ENCODE data around the gene ANTXR1.

ANTXR1 gene

DNA sequence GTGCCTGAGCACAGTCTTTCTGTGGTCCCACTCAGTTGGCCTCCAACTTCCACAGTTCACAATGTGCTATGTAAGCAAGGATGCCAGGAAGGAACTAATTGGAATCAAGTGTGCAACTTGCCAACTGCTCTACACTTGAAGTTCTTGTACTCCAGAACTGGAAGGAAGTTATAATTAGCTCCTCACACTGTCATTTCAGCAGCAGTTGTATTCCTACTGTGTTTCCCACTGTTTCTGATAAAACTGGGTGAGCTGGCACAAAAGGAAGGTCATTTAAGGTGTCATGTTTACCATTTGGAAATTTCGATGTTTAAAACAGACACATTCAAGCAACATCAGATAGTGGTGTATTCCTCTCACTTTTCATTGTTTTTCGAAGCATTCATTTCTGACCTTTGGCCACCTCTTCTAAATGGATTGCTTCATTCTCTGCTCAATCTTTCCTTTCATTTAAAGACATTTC lies 84.2 kb downstream of the ANTXR1 start:
- DNase-seq (ENCODE audit: low read depth in 2 of 2): no peak

DNA sequence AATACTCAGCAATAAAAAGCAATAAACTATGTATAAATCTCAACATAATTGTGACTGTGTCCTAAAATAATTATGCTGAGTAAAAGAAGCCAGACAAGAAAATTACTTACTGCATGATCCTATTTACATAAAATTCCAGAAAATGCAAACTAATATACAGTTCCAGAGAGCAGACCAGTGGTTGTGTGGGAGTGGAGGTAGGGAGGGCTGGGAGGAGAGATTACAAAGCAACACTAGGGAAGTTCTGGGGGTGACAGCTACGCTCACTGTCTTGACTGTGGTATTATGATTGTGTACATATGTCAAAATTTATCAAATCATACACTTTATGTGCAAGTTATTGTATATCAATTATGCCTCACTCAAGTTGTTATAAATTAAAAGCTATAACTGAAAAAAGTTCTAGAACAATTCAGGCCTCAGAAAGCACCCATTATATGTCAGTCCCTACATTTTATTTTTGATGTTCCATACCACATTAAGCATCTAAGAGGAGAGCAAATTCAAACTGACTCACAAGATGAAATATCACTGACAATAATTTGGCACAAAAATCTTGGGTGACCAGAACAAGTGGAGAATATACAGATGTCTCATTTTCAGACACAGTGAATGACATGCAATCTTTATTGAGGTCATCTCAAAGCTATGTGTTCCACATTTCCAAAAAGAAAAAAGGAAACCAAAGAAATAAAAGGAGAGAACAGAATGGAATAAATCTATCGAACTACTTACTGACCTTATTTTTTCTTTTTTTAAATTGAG lies 85.1 kb downstream of the ANTXR1 start:
- no peak for DNase-seq (ENCODE audit: low read depth in 2 of 2)

DNA sequence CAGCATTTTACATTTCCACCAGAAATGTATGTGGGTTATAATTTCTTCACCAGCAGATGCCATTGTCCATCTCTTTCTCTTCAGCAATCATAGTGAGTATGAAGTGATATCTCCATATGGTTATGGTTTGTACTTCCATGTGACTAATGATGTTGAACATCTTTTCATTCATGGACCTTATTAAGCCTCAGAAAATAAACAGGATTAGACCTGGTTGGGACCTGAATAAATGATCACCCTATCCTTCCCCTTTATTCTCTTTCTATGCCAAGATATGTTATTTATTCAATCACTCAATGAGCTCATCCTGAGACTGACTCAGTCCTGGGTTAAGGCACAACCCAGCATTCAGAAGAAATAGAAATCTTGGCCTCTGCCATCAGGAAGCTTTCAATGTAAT lies 86.6 kb downstream of the ANTXR1 start:
- DNase-seq (ENCODE audit: low read depth in 2 of 2): no peak

DNA sequence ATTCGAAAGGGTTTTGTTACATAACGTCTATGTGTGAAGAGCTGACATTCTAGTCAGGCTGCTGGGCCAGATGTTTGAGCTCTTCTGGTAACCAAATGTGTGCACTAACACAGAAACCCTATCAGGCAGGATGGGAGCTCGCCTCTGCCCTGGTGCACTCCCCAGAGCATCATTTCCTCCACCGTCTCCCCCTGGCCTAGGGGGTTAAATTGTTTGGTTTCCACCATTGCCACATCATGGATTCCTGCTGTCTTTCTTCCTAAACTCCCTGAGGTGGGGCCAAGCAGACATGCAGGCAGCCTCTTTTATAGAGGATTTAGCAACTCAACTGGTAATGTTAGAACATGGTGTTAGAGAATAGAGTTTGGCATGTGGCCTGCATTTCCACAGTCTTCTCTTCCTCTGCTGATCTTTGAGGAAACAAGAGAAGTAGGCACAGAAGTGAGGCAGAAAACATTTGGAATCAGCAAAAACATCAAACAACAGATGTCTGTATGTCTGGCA lies 87.3 kb downstream of the ANTXR1 start:
- DNase-seq (ENCODE audit: low read depth in 2 of 2): no peak

DNA sequence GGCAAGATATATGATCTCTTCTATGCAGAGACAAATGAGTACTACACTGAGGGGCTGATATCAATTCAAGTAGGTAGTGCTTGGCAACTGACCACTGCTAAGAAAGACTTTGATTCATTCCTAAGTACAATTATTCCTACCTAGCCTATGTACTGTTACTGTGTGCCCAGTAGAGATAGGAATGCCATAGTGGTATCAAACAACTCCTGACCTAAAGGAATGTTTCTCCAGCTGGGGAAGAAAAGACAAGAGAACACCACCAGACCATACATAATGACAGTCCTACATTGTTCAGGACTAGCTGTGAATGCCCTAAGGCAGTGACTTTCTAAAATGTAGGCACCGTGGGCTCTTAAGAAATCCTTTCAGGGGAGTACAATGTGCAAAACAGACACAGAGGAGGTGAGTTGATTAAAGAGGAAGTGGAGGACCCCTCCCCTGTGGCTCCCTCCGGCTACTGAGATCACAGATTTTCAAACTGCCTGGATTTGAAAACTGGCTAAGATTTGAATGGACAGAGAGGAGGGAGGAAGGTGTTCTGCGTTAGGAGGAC lies 89.1 kb downstream of the ANTXR1 start:
- no peak for DNase-seq (ENCODE audit: low read depth in 2 of 2)

DNA sequence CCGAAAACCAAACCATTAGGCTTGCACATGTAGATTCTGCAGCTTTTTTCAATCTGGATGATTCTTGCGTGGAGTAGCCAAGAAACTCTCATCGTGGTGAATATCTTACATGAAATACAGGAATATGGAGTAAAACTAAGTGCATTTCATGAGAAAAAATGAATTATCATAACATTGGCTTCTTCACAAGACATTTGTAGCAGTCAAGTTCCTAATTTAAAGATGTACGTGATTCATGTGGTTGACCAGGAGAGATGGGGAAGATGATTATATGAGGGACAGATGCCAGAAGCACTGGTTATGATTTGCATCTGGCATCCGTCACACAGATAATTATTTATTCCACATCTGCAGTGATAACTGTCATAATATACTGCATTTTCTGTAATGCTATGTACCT lies 90.4 kb downstream of the ANTXR1 start:
- DNase-seq (ENCODE audit: low read depth in 2 of 2): no peak

DNA sequence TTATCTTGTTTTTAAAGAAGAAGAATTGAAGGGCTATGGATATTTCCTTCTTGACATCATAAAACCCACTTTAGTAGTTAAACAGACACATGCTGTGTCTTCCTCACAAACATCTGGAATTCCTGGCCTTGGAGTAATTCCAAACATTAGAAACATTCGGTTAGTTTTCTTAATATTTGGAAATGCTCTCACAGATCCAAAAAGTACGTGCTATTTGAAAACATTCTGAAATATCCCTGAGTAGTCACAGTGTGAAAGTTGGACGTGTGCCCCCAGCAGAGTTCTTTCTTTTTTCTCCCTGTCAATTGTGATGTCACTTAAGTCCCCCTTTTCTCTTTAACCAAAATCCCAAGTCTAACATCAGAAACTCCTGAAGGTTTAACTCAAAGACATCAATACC lies 91.3 kb downstream of the ANTXR1 start:
- DNase-seq (ENCODE audit: low read depth in 2 of 2): no peak

DNA sequence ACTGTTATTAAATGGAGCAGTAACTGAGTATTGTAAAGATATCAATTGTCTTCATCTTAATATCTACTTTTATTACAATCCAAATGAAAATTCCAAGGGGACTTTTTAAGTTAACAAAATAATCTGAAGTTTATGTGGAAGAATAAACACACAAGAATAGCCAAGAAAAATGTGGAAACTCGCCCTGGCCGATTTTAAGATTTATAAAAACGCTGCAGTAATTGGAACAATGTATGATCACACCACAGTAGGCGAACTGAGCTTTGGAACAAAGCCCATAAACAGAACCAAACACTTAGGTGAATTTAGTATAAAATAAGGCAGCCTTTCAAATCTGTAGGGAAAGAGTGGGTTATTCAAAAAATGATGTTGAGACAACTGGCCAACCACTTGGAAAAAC lies 96.3 kb downstream of the ANTXR1 start:
- DNase-seq (ENCODE audit: low read depth in 2 of 2): no peak

DNA sequence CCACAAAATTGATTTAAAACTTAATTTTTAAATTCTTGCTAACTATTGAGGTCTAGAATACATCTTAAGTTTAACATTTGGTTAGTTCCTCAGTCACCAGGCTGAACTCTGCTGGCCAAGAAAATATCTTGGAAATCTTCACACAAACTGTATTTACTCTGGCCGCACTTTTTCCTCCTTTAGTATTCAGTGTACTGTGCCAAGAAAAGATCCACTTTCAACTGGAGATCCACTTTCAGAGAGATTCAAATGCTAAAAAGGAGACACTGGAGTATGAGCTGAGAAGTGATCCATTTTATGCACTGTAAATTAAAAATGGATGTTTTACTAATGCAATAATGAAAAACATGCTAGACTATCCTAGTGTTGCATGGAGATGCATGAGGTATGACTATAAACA lies 98.1 kb downstream of the ANTXR1 start:
- no peak for DNase-seq (ENCODE audit: low read depth in 2 of 2)

DNA sequence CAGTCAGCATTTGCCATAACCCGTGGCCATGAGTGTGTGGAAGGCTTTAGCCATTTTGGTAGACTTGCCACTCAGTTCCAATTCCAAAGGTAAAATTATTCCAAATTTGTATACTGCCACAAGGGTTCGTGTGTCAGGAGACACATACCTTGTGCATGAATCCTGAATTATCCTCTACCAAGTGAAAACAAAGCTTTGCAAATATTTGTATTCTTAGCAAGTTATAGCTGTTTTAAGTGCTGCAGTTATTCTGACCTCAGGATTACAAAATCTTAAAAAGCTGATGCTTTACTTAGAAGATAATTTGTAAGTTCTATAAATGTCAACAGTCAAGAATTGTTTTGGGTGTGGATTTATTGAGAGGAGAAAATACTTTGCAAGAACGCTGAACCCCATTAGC lies 100.6 kb downstream of the ANTXR1 start:
- DNase-seq (ENCODE audit: low read depth in 2 of 2): no peak

DNA sequence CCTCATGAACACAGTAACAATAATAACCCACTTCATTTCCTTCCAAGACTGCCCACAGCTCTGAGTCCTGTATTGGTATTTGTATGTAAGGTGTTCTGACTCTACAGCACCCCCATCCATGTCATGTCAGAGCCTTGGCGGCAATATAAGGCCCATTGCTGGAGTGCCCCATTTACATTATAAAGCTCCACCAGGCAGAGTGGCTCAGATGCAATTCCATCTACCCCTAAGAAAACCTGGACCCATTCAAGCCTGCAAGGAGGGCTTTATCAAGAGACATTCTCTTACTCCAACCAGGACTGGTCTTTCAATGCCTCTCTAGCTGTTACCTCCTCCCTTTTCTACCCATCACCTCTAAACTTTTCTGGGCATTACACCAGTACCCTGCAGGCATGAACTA lies 101.6 kb downstream of the ANTXR1 start:
- DNase-seq (ENCODE audit: low read depth in 2 of 2): no peak

DNA sequence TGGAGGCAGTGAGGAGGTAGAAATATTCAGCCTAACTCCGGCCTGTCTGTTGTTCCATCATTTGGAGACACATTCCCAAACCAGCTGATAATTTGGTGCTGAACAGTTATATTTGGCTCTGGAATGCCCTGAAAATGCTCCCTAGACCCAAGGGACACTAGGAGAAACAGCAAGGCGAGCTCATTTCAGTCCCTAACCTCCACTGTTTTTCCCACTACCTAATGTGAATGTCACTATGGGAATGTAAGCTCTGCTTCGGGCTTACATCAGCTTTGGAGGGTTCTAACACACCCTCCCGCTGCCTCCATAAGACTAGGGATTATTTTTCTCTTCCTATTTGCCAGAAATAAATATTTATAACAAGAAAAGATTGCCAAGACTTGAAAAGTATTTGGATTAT lies 103.5 kb downstream of the ANTXR1 start:
- no peak for DNase-seq (ENCODE audit: low read depth in 2 of 2)

DNA sequence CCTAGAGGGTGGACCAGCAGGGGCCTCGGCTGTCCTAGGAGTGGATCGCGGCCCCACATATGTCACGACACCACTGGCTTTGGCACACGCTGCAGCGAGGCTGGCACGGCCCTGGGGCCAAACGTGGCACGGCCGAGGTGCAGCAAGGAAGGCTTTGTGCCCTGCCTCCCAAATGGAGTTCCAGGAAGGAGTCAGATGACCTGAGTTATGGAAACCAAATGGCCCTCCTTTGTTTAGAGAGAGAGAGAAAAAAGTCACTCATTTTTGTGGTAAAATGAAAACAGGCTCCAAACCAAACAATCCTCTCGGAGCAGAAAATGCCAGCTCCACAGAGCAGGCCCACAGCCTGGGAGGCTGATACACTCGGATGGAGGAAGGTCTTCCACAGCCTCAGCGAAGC lies 105.6 kb downstream of the ANTXR1 start:
- DNase-seq (ENCODE audit: low read depth in 2 of 2): no peak

DNA sequence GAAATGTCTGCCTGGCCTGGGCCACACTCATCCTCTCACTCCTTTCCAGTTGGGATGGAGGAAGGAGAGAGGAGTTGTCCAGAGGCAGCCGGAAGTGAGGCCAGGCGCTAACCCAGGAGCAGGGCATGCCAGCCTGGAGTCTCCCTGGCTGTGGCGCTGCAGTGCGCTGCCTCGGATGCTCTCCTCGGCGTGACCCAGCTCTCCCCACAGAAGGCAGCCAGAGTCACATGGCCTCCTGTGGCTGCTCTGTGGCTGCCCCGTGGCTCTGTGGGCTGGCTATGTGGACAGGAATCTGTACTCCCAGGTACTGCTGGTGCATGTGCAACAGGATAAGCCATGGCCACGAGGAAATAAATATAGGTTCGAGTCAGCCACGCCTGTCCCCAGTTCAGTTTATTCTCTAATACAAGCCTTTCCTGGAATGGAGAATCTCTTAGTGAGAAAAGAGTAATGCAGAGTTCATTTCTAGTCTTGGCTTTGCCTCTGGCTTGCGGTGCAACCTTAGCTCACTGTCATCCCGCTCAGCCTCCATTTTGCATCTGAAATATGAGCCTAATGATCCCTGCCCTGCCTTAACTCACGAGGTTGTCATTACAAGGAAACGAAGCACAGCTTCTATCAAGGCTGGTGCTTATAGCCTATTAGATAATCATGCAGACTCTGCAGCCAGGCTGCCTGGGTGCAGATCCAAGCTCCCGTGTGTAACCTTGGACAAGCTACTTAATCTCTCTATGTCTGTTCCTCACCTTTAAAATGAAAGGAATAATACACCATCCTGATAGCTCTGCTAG lies 106.3 kb downstream of the ANTXR1 start:
- no peak for DNase-seq (ENCODE audit: low read depth in 2 of 2)

DNA sequence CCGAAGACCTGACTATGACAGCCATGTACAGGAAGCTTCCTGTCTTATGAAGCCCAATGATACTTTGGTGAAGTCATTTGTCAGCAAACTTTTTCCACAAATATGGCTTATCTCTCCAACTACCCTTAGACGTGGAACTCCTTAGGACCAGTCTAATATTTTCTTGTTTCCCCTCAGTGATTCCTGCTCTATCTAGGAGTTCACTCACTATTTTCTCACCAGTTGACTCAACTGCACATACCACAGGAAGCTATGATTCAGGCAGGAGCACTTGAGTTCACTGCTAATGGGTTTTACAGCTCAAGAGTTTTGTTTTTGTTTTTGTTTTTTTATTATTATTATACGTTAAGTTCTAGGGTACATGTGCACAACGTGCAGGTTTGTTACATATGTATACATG lies 109.3 kb downstream of the ANTXR1 start:
- DNase-seq (ENCODE audit: low read depth in 2 of 2): no peak

DNA sequence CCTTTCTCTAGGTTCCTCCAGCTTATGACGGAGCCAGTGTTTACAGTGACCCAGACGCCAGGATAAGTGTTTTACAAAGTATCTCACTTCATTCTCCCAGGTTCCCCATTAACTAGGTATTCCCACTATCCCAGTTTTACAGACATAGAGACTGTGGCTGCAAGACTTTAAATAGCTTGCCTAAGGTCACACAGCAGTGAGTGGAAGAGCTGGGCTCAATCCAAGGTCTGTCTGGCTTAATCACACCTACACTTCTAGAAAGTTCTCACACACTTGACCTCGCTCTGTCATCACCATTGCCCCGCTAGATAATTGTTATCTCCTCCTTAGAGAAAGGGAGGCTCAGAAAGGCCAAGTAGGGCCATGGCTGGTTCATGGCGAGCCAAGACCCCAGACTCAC lies 110.2 kb downstream of the ANTXR1 start:
- no peak for DNase-seq (ENCODE audit: low read depth in 2 of 2)

DNA sequence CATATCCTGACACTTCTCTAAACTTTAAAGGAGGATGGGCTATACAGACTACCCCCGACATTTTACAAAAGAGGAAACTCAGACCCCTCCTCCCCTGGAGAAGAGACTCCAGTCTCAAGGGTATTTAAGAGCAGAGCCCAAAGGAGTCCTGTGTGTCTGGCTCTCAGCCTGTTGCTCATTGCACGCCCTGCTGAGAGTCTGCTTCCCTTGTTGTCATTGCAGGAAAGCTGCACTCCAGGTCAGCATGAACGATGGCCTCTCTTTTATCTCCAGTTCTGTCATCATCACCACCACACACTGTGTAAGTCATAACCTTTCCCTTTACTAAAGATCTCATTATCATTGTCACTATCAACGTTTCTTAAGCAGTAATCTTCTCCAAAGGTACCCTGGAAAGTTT lies 111.4 kb downstream of the ANTXR1 start:
- DNase-seq (ENCODE audit: low read depth in 2 of 2): no peak

DNA sequence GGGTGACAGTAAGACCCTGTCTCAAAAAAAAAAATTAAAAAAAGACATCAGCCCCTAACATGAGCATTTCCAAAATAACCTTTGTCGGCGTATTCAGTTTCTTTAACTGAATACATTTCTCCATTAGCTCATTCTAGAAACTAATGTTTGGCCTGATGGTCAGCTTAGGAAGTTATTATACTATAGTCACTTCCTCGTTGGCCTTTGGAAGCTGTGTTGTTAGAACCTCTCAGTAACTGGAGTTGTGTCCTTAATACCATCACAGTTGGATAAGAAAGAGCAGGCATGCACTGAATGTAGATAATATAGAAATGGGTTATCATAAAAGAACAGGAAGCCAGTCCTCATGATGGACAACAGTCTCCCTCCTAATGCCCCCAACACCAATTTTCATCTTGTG lies 112.8 kb downstream of the ANTXR1 start:
- DNase-seq (ENCODE audit: low read depth in 2 of 2): no peak

DNA sequence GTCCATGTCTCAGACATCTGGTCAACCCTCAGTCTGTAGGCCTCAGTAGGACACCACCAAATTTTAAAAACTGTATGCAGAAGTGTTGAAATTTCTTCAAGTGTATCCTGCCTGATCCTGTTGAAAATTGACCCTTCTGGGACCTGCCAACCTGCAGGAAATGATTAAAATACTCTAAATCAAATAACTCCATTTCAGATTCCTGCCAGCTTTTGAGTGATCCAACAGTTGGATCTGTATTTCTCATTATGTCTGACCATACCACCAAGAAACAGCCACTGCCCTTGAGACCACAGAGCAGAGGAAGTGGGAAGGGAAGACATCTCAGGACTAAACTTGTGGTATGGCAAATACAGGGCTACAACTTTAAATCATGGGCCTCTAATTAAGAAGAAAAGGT lies 113.4 kb downstream of the ANTXR1 start:
- DNase-seq (ENCODE audit: low read depth in 2 of 2): no peak

DNA sequence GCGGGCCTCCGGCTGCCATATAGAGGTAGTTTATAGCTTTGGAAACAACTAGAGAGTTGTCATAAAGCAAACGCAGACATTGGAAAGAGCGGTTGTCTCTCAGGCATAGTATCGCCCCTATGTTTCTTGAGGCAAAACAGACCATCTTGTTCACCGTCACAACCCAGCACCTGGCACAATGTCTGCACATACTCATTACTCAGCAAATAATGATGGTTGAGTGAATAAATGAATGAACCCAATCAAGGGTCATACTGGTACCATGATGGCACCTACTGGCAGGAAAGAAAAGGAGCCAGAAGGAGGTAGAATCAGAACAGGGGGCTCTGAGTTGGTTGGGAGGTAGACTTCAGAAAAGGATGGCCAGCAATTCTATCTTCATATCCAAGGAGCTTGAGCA lies 118.5 kb downstream of the ANTXR1 start:
- no peak for DNase-seq (ENCODE audit: low read depth in 2 of 2)

DNA sequence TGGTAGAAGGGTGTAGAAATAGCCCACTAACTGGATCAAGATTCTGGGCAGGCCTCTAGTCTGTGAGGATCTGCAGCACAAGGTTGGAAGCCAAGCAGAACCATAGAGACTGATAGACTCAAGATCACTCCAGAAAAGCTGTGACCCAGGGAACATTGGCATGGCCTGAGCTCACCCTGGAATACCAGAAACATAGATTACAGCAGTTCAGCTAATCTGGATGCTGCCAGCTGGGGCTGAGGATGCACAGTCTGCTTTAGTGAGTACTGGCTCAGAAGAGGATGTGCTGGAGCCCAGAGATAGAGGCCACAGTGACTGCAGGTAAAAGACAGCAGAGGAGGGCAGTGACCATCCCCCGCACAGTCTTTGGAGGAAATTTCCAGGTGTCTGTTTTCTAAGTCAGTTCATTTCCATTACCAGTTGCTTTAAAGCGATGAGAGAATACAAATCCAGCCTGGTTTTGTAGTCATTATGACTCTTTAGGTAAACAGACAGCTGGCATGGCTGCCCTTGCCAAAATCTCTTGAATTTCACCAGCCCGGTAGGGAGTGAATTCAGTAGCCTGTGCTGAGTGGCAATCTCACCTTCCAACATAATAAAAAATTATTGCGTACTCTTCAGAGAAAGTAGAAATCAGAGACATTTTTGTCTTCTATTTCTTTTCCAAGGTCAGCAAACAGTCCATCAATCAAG lies 119.2 kb downstream of the ANTXR1 start:
- no peak for DNase-seq (ENCODE audit: low read depth in 2 of 2)

DNA sequence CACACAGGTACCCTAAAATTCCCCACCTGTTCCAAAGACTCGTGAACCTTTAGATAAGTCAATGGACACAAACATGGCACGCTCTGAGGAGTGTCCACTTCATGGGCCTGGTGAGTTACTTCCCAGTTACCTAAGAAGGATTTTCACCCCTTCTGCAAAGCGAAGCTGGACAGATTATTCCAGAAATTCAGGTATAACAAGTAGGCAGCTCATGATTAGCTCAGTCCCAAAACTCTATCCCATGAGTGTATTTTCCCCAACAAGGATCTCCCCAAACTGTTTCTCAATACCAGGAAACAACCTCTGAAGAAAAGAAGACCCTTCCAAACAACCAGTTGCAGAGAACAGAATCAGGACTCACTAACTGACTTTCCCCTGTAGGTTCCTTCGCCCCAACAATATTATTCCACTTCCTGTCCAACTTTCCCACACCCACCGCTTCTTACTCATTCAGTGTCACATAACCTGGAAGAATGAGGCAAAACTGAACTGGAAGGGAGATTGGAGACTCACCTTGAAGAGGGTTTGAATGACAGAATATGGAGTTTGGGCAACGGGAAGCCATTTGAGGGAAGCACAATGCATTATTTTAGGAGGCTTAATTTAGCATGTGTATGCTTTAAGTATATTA lies 120.1 kb downstream of the ANTXR1 start:
- DNase-seq (ENCODE audit: low read depth in 2 of 2): no peak

Data from stimulated activated CD4-positive, alpha-beta T cell treated with anti-CD3 and anti-CD28 coated beads, Interleukin-1b, Interleukin-23, amount 100 ng/mL, for 1 hour (primary cell).